Caco-2 (cell line): ENCODE measurements around the gene SOX6. TPM values are rescaled to one million over a fixed set of nuclear protein-coding genes. Genes with fewer than 3 reads are reported as not detected.

Experiments
- BruUV-seq: library from RNA; stranded (reverse); fragments of 400-500 nt; replicated peaks from 2 replicates; lab custom pipeline; 2021; lab: Mats Ljungman, UMichigan
- CTCF ChIA-PET: fragments of 300-600 bp; sonication (Branson Sonifier 250); formaldehyde crosslinking; loops from one replicate; lab custom pipeline; 2022; ENCODE audit warnings: antibody characterized with exemption; lab: Charles Lee
- POLR2A ChIA-PET: fragments of 300-600 bp; sonication (Branson Sonifier 250); formaldehyde crosslinking; loops from one replicate; lab custom pipeline; 2022; ENCODE audit warnings: antibody characterized with exemption; lab: Charles Lee
- DNase-seq, 2 experiments: peaks; one replicate each; pipeline versions ENCODE4 v3.0.0 to v3.0.0-alpha.2; 2020 to 2022
- H3K27me3 ChIP-seq: replicated peaks from 2 replicates; pipeline ENCODE4 v1.6.0; 2011; ENCODE audit warnings: low read length; ENCODE audit not compliant: control insufficient read depth, insufficient read depth
- H3K36me3 ChIP-seq: 2 replicates; pipeline ENCODE4 v1.5.1; 2011; ENCODE audit warnings: low read length; ENCODE audit not compliant: control insufficient read depth, insufficient read depth
- H3K4me1 ChIP-seq: fragments of 250-450 bp; sonication (Bioruptor Pico); 2 replicates; pipeline ENCODE4 v1.5.1; 2020; ENCODE audit warnings: mild to moderate bottlenecking
- H3K4me3 ChIP-seq: 2 replicates; pipeline ENCODE4 v1.5.1; 2011; ENCODE audit warnings: low read depth, mild to moderate bottlenecking, control low read depth, low read length
- H3K9me3 ChIP-seq: fragments of 250-450 bp; sonication (Bioruptor Pico); 2 replicates; pipeline ENCODE4 v1.5.1; 2020; ENCODE audit warnings: mild to moderate bottlenecking, moderate library complexity
- H3K27ac Mint-ChIP-seq: one replicate; pipeline ENCODE4 v1.8.0; 2022; ENCODE audit warnings: mixed read lengths; ENCODE audit not compliant: unreplicated experiment
- H3K27me3 Mint-ChIP-seq: one replicate; pipeline ENCODE4 v1.8.0; 2022; ENCODE audit warnings: mixed read lengths; ENCODE audit not compliant: insufficient read depth, unreplicated experiment
- H3K36me3 Mint-ChIP-seq: one replicate; pipeline ENCODE4 v1.8.0; 2022; ENCODE audit warnings: mild to moderate bottlenecking, mixed read lengths; ENCODE audit not compliant: insufficient read depth, unreplicated experiment
- H3K4me1 Mint-ChIP-seq: one replicate; pipeline ENCODE4 v1.8.0; 2022; ENCODE audit warnings: low read depth, mixed read lengths; ENCODE audit not compliant: unreplicated experiment
- H3K4me3 Mint-ChIP-seq: one replicate; pipeline ENCODE4 v1.8.0; 2022; ENCODE audit warnings: mild to moderate bottlenecking, moderate library complexity, mixed read lengths; ENCODE audit not compliant: unreplicated experiment
- H3K9me3 Mint-ChIP-seq: one replicate; pipeline ENCODE4 v1.8.0; 2022; ENCODE audit warnings: mixed read lengths; ENCODE audit not compliant: unreplicated experiment
- intact Hi-C: fragments of 100-400 bp; cut with micrococcal nuclease; formaldehyde crosslinking; loops from one replicate; pipeline ENCODE4 v1.10.0; 2022; ENCODE audit not compliant: unreplicated experiment
- total RNA-seq: library from RNA; stranded (reverse); gene quantifications from 2 replicates; pipeline ENCODE4 v1.2.3, GENCODE V29; 2022
- TF ChIP-seq, protein P1 (sequence below), 2 experiments: fragments of 200-600 bp in 1 of 2; IDR thresholded peaks; 1 replicate in 1 of 2; 2 replicates in 1 of 2; pipeline versions ENCODE4 v1.5.1 to v1.8.0; 2011 to 2022; ENCODE audit warnings: antibody characterized with exemption in 1 of 2, control low read depth in 1 of 2, inconsistent platforms in 1 of 2, low read depth in 1 of 2, low read length in 1 of 2, mild to moderate bottlenecking in 1 of 2, moderate library complexity in 1 of 2; ENCODE audit not compliant: insufficient read depth in 1 of 2, severe bottlenecking in 1 of 2, unreplicated experiment in 1 of 2

SOX6 gene
- total RNA-seq, 1 experiment from 2014 or later, result 10.8 TPM

DNA sequence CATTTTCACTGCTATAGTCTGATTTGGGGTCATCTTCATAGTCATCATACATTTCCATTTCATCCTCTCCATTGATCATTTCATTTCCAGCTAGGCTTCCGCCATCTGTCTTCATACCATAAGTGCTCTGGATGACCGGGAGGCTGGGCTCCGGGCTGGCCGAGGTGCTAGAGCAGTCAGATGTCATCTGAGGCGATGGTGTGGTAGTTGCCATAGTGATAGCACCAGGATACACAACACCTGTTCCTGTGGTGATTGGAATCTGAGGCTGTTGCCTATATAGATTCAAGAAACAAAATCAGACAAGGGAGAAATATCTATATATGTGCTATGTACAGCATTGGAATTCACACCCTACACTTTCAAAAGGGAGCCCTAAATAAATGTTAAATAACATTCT, 383.5 kb downstream of the SOX6 start:
- H3K27me3 Mint-ChIP-seq, result no peaks in the 10 kb centered on the region
- no peak overlapping the region for H3K4me3 ChIP-seq
- no peaks in the 10 kb centered on the region for H3K36me3 Mint-ChIP-seq
- H3K36me3 ChIP-seq, result no peaks in the 10 kb centered on the region
- BruUV-seq, result no TSS peak
- no peaks in the 10 kb centered on the region for H3K9me3 Mint-ChIP-seq
- DNase-seq, result no peak
- peaks cover 13% of the 10 kb centered on the region for H3K4me1 Mint-ChIP-seq
- intact Hi-C loops, result no loop called here
- no peaks in the 10 kb centered on the region for H3K9me3 ChIP-seq
- peaks cover 8% of the 10 kb centered on the region; the same call in 1 of the 2 replicates for H3K4me1 ChIP-seq
- ChIA-PET POLR2A (no interaction called here), CTCF (no interaction called here)
- H3K27ac Mint-ChIP-seq, result no peak overlapping the region
- TF ChIP-seq, protein P1, sequence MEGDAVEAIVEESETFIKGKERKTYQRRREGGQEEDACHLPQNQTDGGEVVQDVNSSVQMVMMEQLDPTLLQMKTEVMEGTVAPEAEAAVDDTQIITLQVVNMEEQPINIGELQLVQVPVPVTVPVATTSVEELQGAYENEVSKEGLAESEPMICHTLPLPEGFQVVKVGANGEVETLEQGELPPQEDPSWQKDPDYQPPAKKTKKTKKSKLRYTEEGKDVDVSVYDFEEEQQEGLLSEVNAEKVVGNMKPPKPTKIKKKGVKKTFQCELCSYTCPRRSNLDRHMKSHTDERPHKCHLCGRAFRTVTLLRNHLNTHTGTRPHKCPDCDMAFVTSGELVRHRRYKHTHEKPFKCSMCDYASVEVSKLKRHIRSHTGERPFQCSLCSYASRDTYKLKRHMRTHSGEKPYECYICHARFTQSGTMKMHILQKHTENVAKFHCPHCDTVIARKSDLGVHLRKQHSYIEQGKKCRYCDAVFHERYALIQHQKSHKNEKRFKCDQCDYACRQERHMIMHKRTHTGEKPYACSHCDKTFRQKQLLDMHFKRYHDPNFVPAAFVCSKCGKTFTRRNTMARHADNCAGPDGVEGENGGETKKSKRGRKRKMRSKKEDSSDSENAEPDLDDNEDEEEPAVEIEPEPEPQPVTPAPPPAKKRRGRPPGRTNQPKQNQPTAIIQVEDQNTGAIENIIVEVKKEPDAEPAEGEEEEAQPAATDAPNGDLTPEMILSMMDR (IDR thresholded peaks at IDR 0.05; ENCODE audit: insufficient read depth in 1 of 2, low read depth in 1 of 2, low read length in 1 of 2, severe bottlenecking in 1 of 2, unreplicated experiment in 1 of 2), result no peak
- no peak overlapping the region for H3K4me3 Mint-ChIP-seq
- H3K27me3 ChIP-seq, result no peaks in the 10 kb centered on the region

DNA sequence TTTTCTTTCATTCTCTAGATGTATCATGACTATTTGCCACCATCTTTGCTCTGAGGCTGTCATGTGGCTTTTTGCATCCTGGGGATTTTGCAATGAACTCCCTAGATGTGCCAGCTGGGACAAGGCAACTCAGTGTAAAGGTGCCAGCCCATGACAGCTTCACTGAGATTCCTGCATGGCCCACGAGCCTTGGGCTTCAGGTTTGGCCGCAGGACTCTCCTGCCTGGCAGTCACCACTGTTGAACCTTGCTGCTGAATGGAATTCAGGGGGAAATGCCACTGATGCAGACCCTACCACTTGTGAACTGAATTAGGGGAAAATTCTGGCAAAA, 385.2 kb downstream of the SOX6 start:
- ChIA-PET CTCF (no interaction called here), POLR2A (no interaction called here)
- Mint-ChIP-seq H3K4me1 (peaks cover 23% of the 10 kb centered on the region), H3K9me3 (no peaks in the 10 kb centered on the region), H3K27ac (no peak overlapping the region), H3K4me3 (no peak overlapping the region), H3K27me3 (no peaks in the 10 kb centered on the region), H3K36me3 (no peaks in the 10 kb centered on the region)
- TF ChIP-seq, protein P1 (IDR thresholded peaks at IDR 0.05; ENCODE audit: insufficient read depth in 1 of 2, low read depth in 1 of 2, low read length in 1 of 2, severe bottlenecking in 1 of 2, unreplicated experiment in 1 of 2), result no peak
- no peak for DNase-seq
- H3K4me3 ChIP-seq, result no peak overlapping the region
- H3K36me3 ChIP-seq, result no peaks in the 10 kb centered on the region
- H3K27me3 ChIP-seq, result no peaks in the 10 kb centered on the region
- peaks cover 13% of the 10 kb centered on the region; the same call in 1 of the 2 replicates for H3K4me1 ChIP-seq
- BruUV-seq, result no TSS peak
- intact Hi-C loops, result no loop called here
- H3K9me3 ChIP-seq, result no peaks in the 10 kb centered on the region

DNA sequence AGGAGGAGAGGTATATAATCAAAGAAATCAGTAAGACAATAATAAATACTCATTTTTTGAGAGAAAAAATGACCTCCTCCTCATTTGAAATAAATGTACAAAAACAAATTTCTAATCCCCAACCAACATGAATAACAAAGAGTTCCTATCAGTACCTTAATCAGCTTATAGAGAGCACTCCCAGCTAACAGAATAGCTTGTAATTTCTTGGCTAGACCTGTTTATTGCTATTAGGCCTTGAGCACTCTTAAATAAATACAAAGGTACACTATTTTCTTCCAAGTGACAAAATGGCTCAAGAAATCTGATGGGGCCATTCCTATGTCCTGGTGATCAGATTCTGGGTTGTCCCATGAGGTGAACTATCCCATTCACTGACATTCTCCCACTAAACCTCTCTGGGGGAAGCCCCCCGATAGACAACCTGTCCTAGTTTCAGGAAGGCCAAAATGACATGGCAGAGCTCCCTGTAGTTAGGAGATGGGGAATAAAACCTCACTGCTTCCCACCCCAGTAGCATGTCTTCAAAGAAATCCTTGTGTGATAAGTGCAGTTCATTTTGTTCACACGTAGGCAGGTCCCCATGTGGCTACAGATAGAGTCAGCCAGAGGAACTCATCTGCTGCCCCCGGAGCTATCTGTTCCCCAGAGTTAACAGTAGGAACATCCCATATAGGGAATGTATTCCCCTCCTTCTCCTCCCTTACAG, 385.7 kb downstream of the SOX6 start:
- no peaks in the 10 kb centered on the region for H3K27me3 Mint-ChIP-seq
- no peaks in the 10 kb centered on the region for H3K9me3 Mint-ChIP-seq
- H3K36me3 Mint-ChIP-seq, result no peaks in the 10 kb centered on the region
- H3K9me3 ChIP-seq, result no peaks in the 10 kb centered on the region
- TF ChIP-seq, protein P1 (IDR thresholded peaks at IDR 0.05; ENCODE audit: insufficient read depth in 1 of 2, low read depth in 1 of 2, low read length in 1 of 2, severe bottlenecking in 1 of 2, unreplicated experiment in 1 of 2), result no peak
- BruUV-seq, result no TSS peak
- H3K27me3 ChIP-seq, result no peaks in the 10 kb centered on the region
- no peak overlapping the region for H3K27ac Mint-ChIP-seq
- peaks cover 17% of the 10 kb centered on the region for H3K4me1 ChIP-seq
- H3K4me3 Mint-ChIP-seq, result no peak overlapping the region
- DNase-seq, result no peak
- no peak overlapping the region for H3K4me3 ChIP-seq
- ChIA-PET POLR2A (no interaction called here), CTCF (no interaction called here)
- intact Hi-C loops, result no loop called here
- peaks cover 25% of the 10 kb centered on the region for H3K4me1 Mint-ChIP-seq
- H3K36me3 ChIP-seq, result no peaks in the 10 kb centered on the region; the same call in 1 of the 2 replicates
